Liver (tissue), 9 donors: ENCODE data around the gene ENOSF1. TPM values are rescaled to one million over a fixed set of nuclear protein-coding genes. Genes with fewer than 3 reads are reported as not detected.

Experiments used
- DNase-seq: peaks from one replicate; pipeline ENCODE4 v3.0.0-alpha.2; 2017; ENCODE audit warnings: low spot score
- H3K27ac ChIP-seq, 2 donors: one replicate each; pipeline ENCODE4 v1.7.0; 2013; ENCODE audit warnings: inconsistent platforms in 2 of 2, low read length in 2 of 2, control low read depth in 1 of 2, low read depth in 1 of 2, mild to moderate bottlenecking in 1 of 2
- H3K27me3 ChIP-seq, 4 donors: one replicate each; pipeline versions ENCODE4 v1.6.1 to v1.7.0; 2013; ENCODE audit warnings: low read length in 3 of 4, inconsistent platforms in 1 of 4, mild to moderate bottlenecking in 1 of 4, moderate library complexity in 1 of 4; ENCODE audit not compliant: control insufficient read depth in 4 of 4, insufficient read depth in 4 of 4
- H3K36me3 ChIP-seq, 4 donors: one replicate each; pipeline versions ENCODE4 v1.6.1 to v1.7.0; 2013; ENCODE audit warnings: low read length in 3 of 4, mild to moderate bottlenecking in 3 of 4, low read depth in 1 of 4, moderate library complexity in 1 of 4; ENCODE audit not compliant: control insufficient read depth in 4 of 4, insufficient read depth in 3 of 4
- H3K4me1 ChIP-seq, 4 donors: one replicate each; pipeline versions ENCODE4 v1.6.1 to v1.7.0; 2013; ENCODE audit warnings: low read length in 3 of 4, mild to moderate bottlenecking in 3 of 4, moderate library complexity in 1 of 4; ENCODE audit not compliant: control insufficient read depth in 4 of 4, insufficient read depth in 4 of 4
- H3K4me3 ChIP-seq, 3 donors: one replicate each; pipeline versions ENCODE4 v1.6.1 to v1.7.0; 2013; ENCODE audit warnings: low read length in 3 of 3, control low read depth in 1 of 3, low read depth in 1 of 3, mild to moderate bottlenecking in 1 of 3
- H3K9ac ChIP-seq, 2 donors: one replicate each; pipeline ENCODE4 v1.7.0; 2013; ENCODE audit warnings: low read length in 2 of 2, mild to moderate bottlenecking in 2 of 2, moderate library complexity in 2 of 2, control low read depth in 1 of 2, low read depth in 1 of 2
- H3K9me3 ChIP-seq, 4 donors: one replicate each; pipeline versions ENCODE4 v1.6.1 to v1.7.0; 2013; ENCODE audit warnings: low read length in 3 of 4; ENCODE audit not compliant: control insufficient read depth in 4 of 4
- ATF3 ChIP-seq: IDR thresholded peaks from 2 replicates; pipeline ENCODE4 v1.6.1; 2016; ENCODE audit warnings: antibody characterized with exemption
- CTCF ChIP-seq: fragments of 150-350 bp; IDR thresholded peaks from 2 replicates; pipeline ENCODE4 v1.5.1; 2017; ENCODE audit warnings: improper control_type of control experiment, low read depth, low read length; ENCODE audit not compliant: missing input control
- EGR1 ChIP-seq, 2 donors: IDR thresholded peaks; 2 replicates each; pipeline ENCODE4 v1.6.1; 2016 to 2018; ENCODE audit warnings: antibody characterized with exemption in 2 of 2, low read depth in 2 of 2
- FOXA1 ChIP-seq: IDR thresholded peaks from 2 replicates; pipeline ENCODE4 v1.6.1; 2016; ENCODE audit warnings: antibody characterized with exemption
- FOXA2 ChIP-seq: IDR thresholded peaks from 2 replicates; pipeline ENCODE4 v1.6.1; 2016; ENCODE audit warnings: antibody characterized with exemption
- GABPA ChIP-seq, 2 donors: IDR thresholded peaks in 1 of 2; conservative IDR thresholded peaks in 1 of 2; 2 replicates each; pipeline ENCODE4 v1.6.1; 2016; ENCODE audit warnings: antibody characterized with exemption in 2 of 2, mild to moderate bottlenecking in 1 of 2, moderate library complexity in 1 of 2
- HNF4A ChIP-seq, 2 donors: conservative IDR thresholded peaks; 2 replicates each; pipeline ENCODE4 v1.6.1; 2016; ENCODE audit warnings: antibody characterized with exemption in 2 of 2, mild to moderate bottlenecking in 2 of 2
- HNF4G ChIP-seq: IDR thresholded peaks from 2 replicates; pipeline ENCODE4 v1.6.1; 2016; ENCODE audit warnings: antibody characterized with exemption
- JUND ChIP-seq, 2 donors: IDR thresholded peaks; 2 replicates each; pipeline ENCODE4 v1.6.1; 2016; ENCODE audit warnings: antibody characterized with exemption in 2 of 2
- MAX ChIP-seq: IDR thresholded peaks from 2 replicates; pipeline ENCODE4 v1.6.1; 2016; ENCODE audit warnings: antibody characterized with exemption
- RAD21 ChIP-seq, 2 donors: IDR thresholded peaks; 2 replicates each; pipeline ENCODE4 v1.6.1; 2016; ENCODE audit warnings: antibody characterized with exemption in 2 of 2, mild to moderate bottlenecking in 2 of 2
- REST ChIP-seq: IDR thresholded peaks from 2 replicates; pipeline ENCODE4 v1.6.1; 2016; ENCODE audit warnings: antibody characterized with exemption, mild to moderate bottlenecking
- SP1 ChIP-seq: IDR thresholded peaks from 2 replicates; pipeline ENCODE4 v1.6.1; 2018; ENCODE audit warnings: antibody characterized with exemption, mild to moderate bottlenecking
- TAF1 ChIP-seq: conservative IDR thresholded peaks from 2 replicates; pipeline ENCODE4 v1.6.1; 2016; ENCODE audit warnings: antibody characterized with exemption, mild to moderate bottlenecking
- YY1 ChIP-seq: IDR thresholded peaks from 2 replicates; pipeline ENCODE4 v1.6.1; 2016; ENCODE audit warnings: antibody characterized with exemption, mild to moderate bottlenecking
- ZBTB33 ChIP-seq: IDR thresholded peaks from 2 replicates; pipeline ENCODE4 v1.6.1; 2016; ENCODE audit warnings: antibody characterized with exemption
- WGBS: extraction: QIAGEN DNeasy Blood & Tissue Kit; methylation state at CpG from one replicate; pipeline ENCODE4 v1.1.7; 2013; 5-methylcytosine and 5-hydroxymethylcytosine counted together
- polyA plus RNA-seq, 2 donors: library from polyadenylated mRNA; stranded (reverse) in 1 of 2; unstranded in 1 of 2; fragments of 200-250 nt in 1 of 2; fragments of >200 nt in 1 of 2; fragmentation: Nextera tagmentation in 1 of 2; extraction: Ambion mirVana in 1 of 2; gene quantifications; one replicate each; pipeline versions ENCODE4 v1.2.1 to v1.2.3, GENCODE V29; 2013 to 2015
- total RNA-seq, 2 donors: library from RNA; depleted of rRNA; stranded (reverse); fragments of >200 nt; gene quantifications; one replicate each; pipeline ENCODE4 v1.2.3, GENCODE V29; 2014
- donor health status: healthy.
- donor health status: healthy.
- donor health status: healthy.
- donor health status: healthy.
- donor health status: healthy.

The ENOSF1 gene
- total and polyA plus RNA-seq, 4 donors, result 34.0 to 96.1 (median 53.6) TPM

GRCh38 chr18:655445-655844 is 57.0 kb downstream of the ENOSF1 start:
- TF ChIP-seq TAF1 (no peak), HNF4A (conservative IDR thresholded peaks at IDR 0.05) (no peak), RAD21 (IDR thresholded peaks at IDR 0.05) (no peak), JUND (IDR thresholded peaks at IDR 0.05) (no peak), MAX (no peak), REST (no peak), HNF4G (no peak), YY1 (no peak), FOXA1 (no peak), ATF3 (no peak), EGR1 (IDR thresholded peaks at IDR 0.05; ENCODE audit: low read depth in 2 of 2) (no peak), GABPA (IDR thresholded peaks at IDR 0.05 in 1 of 2, conservative IDR thresholded peaks at IDR 0.05 in 1 of 2) (no peak), SP1 (no peak), ZBTB33 (no peak), CTCF (no peak)
- WGBS, result 91% methylated on average over 6 of the region's 6 CpGs
- no peak overlapping the region for H3K27ac ChIP-seq
- no peak overlapping the region for H3K9ac ChIP-seq
- DNase-seq, result no peak
- H3K4me3 ChIP-seq, result no peak overlapping the region
- no peaks in the 10 kb centered on the region for H3K27me3 ChIP-seq
- no peaks in the 10 kb centered on the region for H3K36me3 ChIP-seq
- no peaks in the 10 kb centered on the region for H3K9me3 ChIP-seq
- H3K4me1 ChIP-seq, result peaks cover 11 to 17% (median 14%) of the 10 kb centered on the region in 4 donors

- Histone ChIP-seq H3K4me1 (peaks cover 11 to 17% (median 14%) of the 10 kb centered on the region in 4 donors), H3K4me3 (no peak overlapping the region), H3K27ac (no peak overlapping the region), H3K9me3 (no peaks in the 10 kb centered on the region), H3K36me3 (no peaks in the 10 kb centered on the region), H3K27me3 (no peaks in the 10 kb centered on the region), H3K9ac (no peak overlapping the region)
- DNase-seq, result no peak
- WGBS, result 95% methylated on average over 4 of the region's 4 CpGs
- TF ChIP-seq EGR1 (IDR thresholded peaks at IDR 0.05; ENCODE audit: low read depth in 2 of 2) (no peak), RAD21 (IDR thresholded peaks at IDR 0.05) (no peak), REST (no peak), FOXA2 (no peak)
Measured at GRCh38 chr18:654601-655000, 57.8 kb downstream of the ENOSF1 start.
